ENCODE results near the gene THSD4.

Gene THSD4

GRCh38 chr15:71686221-71687050 is 571.2 kb downstream of the THSD4 start:
- Histone ChIP-seq H3K9me3 (ENCODE audit: control extremely low read depth in 1 of 5, control insufficient read depth in 4 of 5, insufficient read depth in 2 of 5, low read depth in 1 of 5, low read length in 4 of 5) (peaks cover 0 to 2% (median 0%) of the 10 kb centered on the region in 5 experiments), H3K4me1 (ENCODE audit: control extremely low read depth in 1 of 4, control insufficient read depth in 4 of 4, insufficient read depth in 4 of 4, low read length in 3 of 4) (no peaks in the 10 kb centered on the region), H3K4me3 (ENCODE audit: control insufficient read depth in 1 of 7, extremely low read depth in 1 of 7, insufficient read depth in 4 of 7, low read depth in 2 of 7, low read length in 6 of 7) (no peak overlapping the region), H3K27me3 (replicated peaks in 2 of 5; ENCODE audit: control insufficient read depth in 4 of 5, insufficient read depth in 5 of 5, low read length in 4 of 5) (peaks cover 0 to under 1% (median 0%) of the 10 kb centered on the region in 5 experiments), H3K27ac (ENCODE audit: insufficient read depth in 1 of 2, low read depth in 1 of 2, low read length in 2 of 2, poor library complexity in 1 of 2, severe bottlenecking in 2 of 2) (no peak overlapping the region), H3K36me3 (ENCODE audit: control insufficient read depth in 4 of 4, insufficient read depth in 4 of 4, low read length in 3 of 4) (no peaks in the 10 kb centered on the region)
- ChIA-PET CTCF (no interaction called here), POLR2A (no interaction called here)
- WGBS (ENCODE audit: insufficient coverage) = 97% methylated on average over 3 of the region's 4 CpGs
- no peak for DNase-seq

DNA sequence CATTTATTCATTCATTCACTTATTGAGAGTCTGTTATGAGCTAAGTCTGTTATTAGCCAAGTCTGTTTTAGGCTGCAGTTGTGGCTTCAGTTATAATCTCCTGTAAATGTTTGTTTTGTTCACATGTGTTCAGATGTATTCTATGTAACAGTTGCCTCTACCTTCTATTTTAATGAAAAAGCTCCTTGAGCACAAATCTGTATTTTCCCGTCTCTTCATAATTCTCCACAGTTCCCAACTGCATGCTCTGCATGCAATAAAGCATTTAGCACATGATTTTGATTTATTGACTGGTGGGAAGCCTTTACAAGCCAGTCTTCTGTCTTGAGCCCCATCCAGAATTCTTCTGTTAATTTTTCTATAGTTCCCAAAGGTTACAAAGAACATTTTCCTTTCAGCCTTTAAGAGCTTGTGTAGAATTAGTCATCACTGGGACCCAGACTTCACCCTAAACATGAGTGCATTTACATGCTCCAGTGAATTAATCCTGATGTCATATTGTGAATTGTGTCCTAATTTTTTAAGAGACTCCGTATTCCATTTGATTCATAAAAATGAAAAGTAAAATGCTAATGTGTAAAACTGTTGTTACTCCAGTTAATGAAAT is 572.7 kb downstream of the THSD4 start:
- POLR2A ChIA-PET = no interaction called here
- Histone ChIP-seq H3K9me3 (ENCODE audit: control extremely low read depth in 1 of 5, control insufficient read depth in 4 of 5, insufficient read depth in 2 of 5, low read depth in 1 of 5, low read length in 4 of 5) (peaks cover 0 to 4% (median 0%) of the 10 kb centered on the region in 5 experiments), H3K36me3 (ENCODE audit: control insufficient read depth in 4 of 4, insufficient read depth in 4 of 4, low read length in 3 of 4) (no peaks in the 10 kb centered on the region), H3K4me3 (ENCODE audit: control insufficient read depth in 1 of 7, extremely low read depth in 1 of 7, insufficient read depth in 4 of 7, low read depth in 2 of 7, low read length in 6 of 7) (no peak overlapping the region), H3K27me3 (replicated peaks in 2 of 5; ENCODE audit: control insufficient read depth in 4 of 5, insufficient read depth in 5 of 5, low read length in 4 of 5) (peaks cover 0 to 7% (median 0%) of the 10 kb centered on the region in 5 experiments), H3K27ac (ENCODE audit: insufficient read depth in 1 of 2, low read depth in 1 of 2, low read length in 2 of 2, poor library complexity in 1 of 2, severe bottlenecking in 2 of 2) (no peak overlapping the region), H3K4me1 (ENCODE audit: control extremely low read depth in 1 of 4, control insufficient read depth in 4 of 4, insufficient read depth in 4 of 4, low read length in 3 of 4) (no peaks in the 10 kb centered on the region)
- no CpG with 5 or more reads among the region's 2 CpGs for WGBS (ENCODE audit: insufficient coverage)
- DNase-seq = no peak
- CTCF ChIA-PET = no interaction called here

DNA sequence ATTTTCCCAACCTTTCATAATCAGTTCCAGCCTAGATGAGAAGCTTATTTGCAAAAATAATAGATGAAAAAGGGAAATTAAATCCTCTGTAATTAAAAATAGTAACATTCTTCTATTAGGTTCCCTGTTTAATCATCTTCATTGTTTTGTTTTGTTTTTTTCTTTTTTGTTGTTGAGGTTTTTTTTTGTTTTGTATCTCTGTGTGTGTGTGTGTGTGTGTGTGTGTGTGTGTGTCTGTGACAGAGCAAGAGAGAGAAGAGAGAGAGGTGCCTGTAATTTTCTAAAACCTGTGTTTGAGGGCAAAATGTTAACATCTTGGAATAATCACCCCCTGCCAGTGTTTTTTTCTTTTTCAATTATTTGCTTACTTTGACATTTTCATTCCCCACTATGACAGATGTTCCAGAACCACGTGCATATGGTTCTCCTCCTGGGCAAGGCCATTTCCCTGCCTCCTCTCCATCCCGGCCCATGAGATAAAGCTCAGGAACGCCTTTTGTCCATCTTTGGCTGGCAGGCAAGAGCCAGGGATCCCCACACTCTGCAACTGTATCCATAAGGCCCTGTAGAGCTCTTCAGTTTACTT is 573.3 kb downstream of the THSD4 start:
- CTCF ChIA-PET = no interaction called here
- H3K27me3 ChIP-seq (replicated peaks in 2 of 5; ENCODE audit: control insufficient read depth in 4 of 5, insufficient read depth in 5 of 5, low read length in 4 of 5) = peaks cover 0 to 13% (median 2%) of the 10 kb centered on the region in 5 experiments
- no peak for DNase-seq
- H3K4me3 ChIP-seq (ENCODE audit: control insufficient read depth in 1 of 7, extremely low read depth in 1 of 7, insufficient read depth in 4 of 7, low read depth in 2 of 7, low read length in 6 of 7) = no peak overlapping the region
- 83% methylated on average over 1 of the region's 3 CpGs for WGBS (ENCODE audit: insufficient coverage)
- no peaks in the 10 kb centered on the region for H3K4me1 ChIP-seq (ENCODE audit: control extremely low read depth in 1 of 4, control insufficient read depth in 4 of 4, insufficient read depth in 4 of 4, low read length in 3 of 4)
- peaks cover 0 to 4% (median 0%) of the 10 kb centered on the region in 5 experiments for H3K9me3 ChIP-seq (ENCODE audit: control extremely low read depth in 1 of 5, control insufficient read depth in 4 of 5, insufficient read depth in 2 of 5, low read depth in 1 of 5, low read length in 4 of 5)
- H3K36me3 ChIP-seq (ENCODE audit: control insufficient read depth in 4 of 4, insufficient read depth in 4 of 4, low read length in 3 of 4) = no peaks in the 10 kb centered on the region
- H3K27ac ChIP-seq (ENCODE audit: insufficient read depth in 1 of 2, low read depth in 1 of 2, low read length in 2 of 2, poor library complexity in 1 of 2, severe bottlenecking in 2 of 2) = no peak overlapping the region
- POLR2A ChIA-PET = no interaction called here

GRCh38 chr15:71691081-71691457 is 575.8 kb downstream of the THSD4 start:
- WGBS (ENCODE audit: insufficient coverage) = 83% methylated on average over 2 of the region's 3 CpGs
- H3K27ac ChIP-seq (ENCODE audit: insufficient read depth in 1 of 2, low read depth in 1 of 2, low read length in 2 of 2, poor library complexity in 1 of 2, severe bottlenecking in 2 of 2) = no peak overlapping the region
- peaks cover 0 to 16% (median 2%) of the 10 kb centered on the region in 5 experiments for H3K27me3 ChIP-seq (replicated peaks in 2 of 5; ENCODE audit: control insufficient read depth in 4 of 5, insufficient read depth in 5 of 5, low read length in 4 of 5)
- no peaks in the 10 kb centered on the region for H3K36me3 ChIP-seq (ENCODE audit: control insufficient read depth in 4 of 4, insufficient read depth in 4 of 4, low read length in 3 of 4)
- ChIA-PET CTCF (no interaction called here), POLR2A (no interaction called here)
- H3K4me3 ChIP-seq (ENCODE audit: control insufficient read depth in 1 of 7, extremely low read depth in 1 of 7, insufficient read depth in 4 of 7, low read depth in 2 of 7, low read length in 6 of 7) = no peak overlapping the region
- no peak for DNase-seq
- H3K9me3 ChIP-seq (ENCODE audit: control extremely low read depth in 1 of 5, control insufficient read depth in 4 of 5, insufficient read depth in 2 of 5, low read depth in 1 of 5, low read length in 4 of 5) = peaks cover 0 to 4% (median 0%) of the 10 kb centered on the region in 5 experiments
- no peaks in the 10 kb centered on the region for H3K4me1 ChIP-seq (ENCODE audit: control extremely low read depth in 1 of 4, control insufficient read depth in 4 of 4, insufficient read depth in 4 of 4, low read length in 3 of 4)

DNA sequence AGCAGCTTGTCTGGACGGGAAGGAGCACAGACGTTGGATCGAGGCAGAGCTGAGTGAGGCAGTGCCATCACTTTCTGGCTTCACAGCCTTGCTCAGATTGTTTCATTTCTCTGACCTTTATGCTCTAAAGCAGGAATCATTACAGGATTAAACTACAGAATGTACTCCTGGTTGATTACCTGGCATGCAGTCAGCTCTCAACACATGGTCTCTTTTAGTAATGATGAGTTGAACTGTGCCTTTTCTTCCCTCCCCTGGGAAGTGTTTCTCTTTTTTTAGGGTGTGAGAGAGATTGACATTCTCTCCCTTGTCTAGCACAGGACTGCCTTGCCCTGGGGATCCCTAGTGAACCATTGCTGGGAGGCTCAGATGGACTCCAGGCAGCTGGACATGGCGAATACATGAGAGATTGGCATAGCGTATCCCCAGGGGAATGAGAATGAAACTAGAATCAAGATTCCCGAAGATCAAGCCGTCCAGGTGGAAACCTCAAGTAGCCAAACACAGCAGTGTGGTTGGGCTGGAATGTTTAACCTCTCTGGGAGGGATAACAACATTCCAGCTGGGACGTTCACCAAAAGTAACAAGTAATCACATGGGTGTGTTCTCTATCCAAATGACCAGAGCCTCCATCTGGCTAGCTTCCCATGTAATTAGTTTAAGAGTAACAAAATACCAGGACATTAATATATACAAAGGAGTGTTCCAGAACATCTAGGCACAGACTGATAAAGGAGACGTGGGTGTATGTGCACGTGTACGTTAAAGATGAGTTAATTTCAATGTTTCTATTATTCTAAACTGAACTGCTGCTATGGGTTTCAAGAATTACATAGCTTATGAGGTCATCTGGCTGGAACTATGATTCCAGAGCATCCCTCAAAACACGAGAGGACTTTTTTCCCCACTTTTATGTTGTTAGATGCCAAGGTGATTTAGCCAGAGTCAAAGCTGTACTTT is 576.5 kb downstream of the THSD4 start:
- no peak overlapping the region for H3K4me3 ChIP-seq (ENCODE audit: control insufficient read depth in 1 of 7, extremely low read depth in 1 of 7, insufficient read depth in 4 of 7, low read depth in 2 of 7, low read length in 6 of 7)
- ChIA-PET CTCF (no interaction called here), POLR2A (no interaction called here)
- no peaks in the 10 kb centered on the region for H3K36me3 ChIP-seq (ENCODE audit: control insufficient read depth in 4 of 4, insufficient read depth in 4 of 4, low read length in 3 of 4)
- H3K27me3 ChIP-seq (replicated peaks in 2 of 5; ENCODE audit: control insufficient read depth in 4 of 5, insufficient read depth in 5 of 5, low read length in 4 of 5) = peaks cover 0 to 17% (median 2%) of the 10 kb centered on the region in 5 experiments
- DNase-seq = no peak
- H3K27ac ChIP-seq (ENCODE audit: insufficient read depth in 1 of 2, low read depth in 1 of 2, low read length in 2 of 2, poor library complexity in 1 of 2, severe bottlenecking in 2 of 2) = no peak overlapping the region
- WGBS (ENCODE audit: insufficient coverage) = 98% methylated on average over 9 of the region's 12 CpGs
- H3K9me3 ChIP-seq (ENCODE audit: control extremely low read depth in 1 of 5, control insufficient read depth in 4 of 5, insufficient read depth in 2 of 5, low read depth in 1 of 5, low read length in 4 of 5) = peaks cover 0 to 4% (median 0%) of the 10 kb centered on the region in 5 experiments
- H3K4me1 ChIP-seq (ENCODE audit: control extremely low read depth in 1 of 4, control insufficient read depth in 4 of 4, insufficient read depth in 4 of 4, low read length in 3 of 4) = no peaks in the 10 kb centered on the region

DNA sequence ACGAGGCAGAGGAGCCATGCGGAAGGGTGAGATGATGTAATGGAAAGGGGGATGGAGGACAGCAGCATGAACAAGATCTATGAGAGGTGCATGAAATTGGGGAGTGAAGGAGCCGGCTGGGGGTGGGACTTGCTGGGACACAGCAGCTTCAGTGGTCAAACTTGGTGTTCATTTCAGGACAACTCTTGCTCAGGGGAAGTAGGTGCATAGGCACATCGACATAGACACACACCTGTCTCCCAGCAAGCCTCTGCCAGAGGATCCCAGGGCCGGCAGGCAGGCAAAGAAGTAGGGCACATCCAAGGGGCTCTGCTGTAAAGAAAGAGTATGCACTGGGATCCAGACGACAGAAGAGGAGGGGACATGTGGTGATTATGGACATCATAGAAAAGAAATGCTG is 582.0 kb downstream of the THSD4 start:
- Histone ChIP-seq H3K27ac (ENCODE audit: insufficient read depth in 1 of 2, low read depth in 1 of 2, low read length in 2 of 2, poor library complexity in 1 of 2, severe bottlenecking in 2 of 2) (no peak overlapping the region), H3K9me3 (ENCODE audit: control extremely low read depth in 1 of 5, control insufficient read depth in 4 of 5, insufficient read depth in 2 of 5, low read depth in 1 of 5, low read length in 4 of 5) (no peaks in the 10 kb centered on the region), H3K36me3 (ENCODE audit: control insufficient read depth in 4 of 4, insufficient read depth in 4 of 4, low read length in 3 of 4) (no peaks in the 10 kb centered on the region), H3K4me1 (ENCODE audit: control extremely low read depth in 1 of 4, control insufficient read depth in 4 of 4, insufficient read depth in 4 of 4, low read length in 3 of 4) (no peaks in the 10 kb centered on the region), H3K27me3 (replicated peaks in 2 of 5; ENCODE audit: control insufficient read depth in 4 of 5, insufficient read depth in 5 of 5, low read length in 4 of 5) (peaks cover 0 to 15% (median 4%) of the 10 kb centered on the region in 5 experiments), H3K4me3 (ENCODE audit: control insufficient read depth in 1 of 7, extremely low read depth in 1 of 7, insufficient read depth in 4 of 7, low read depth in 2 of 7, low read length in 6 of 7) (no peak overlapping the region)
- ChIA-PET CTCF (no interaction called here), POLR2A (no interaction called here)
- whole genome bisulfite sequencing (ENCODE audit: insufficient coverage) = 90% methylated on average over 6 of the region's 6 CpGs
- no peak for DNase-seq
